Muscle of back (tissue), 13 donors: ENCODE results near the gene CFAP97D2. TPM values are rescaled to one million over a fixed set of nuclear protein-coding genes. Genes with fewer than 3 reads are reported as not detected.
"Not testable (repeated sequence)": the region's sequence is repeated elsewhere in the genome, so short reads cannot be mapped to it uniquely, and the experiment has no call there.

Experiments used
- DNase-seq, 3 donors: peaks; one replicate each; pipeline versions ENCODE4 v3.0.0 to v3.0.0-alpha.2; 2013
- long read RNA-seq, 9 donors: transcript quantifications; one replicate each; lab custom pipeline, GENCODE V29; 2026
- polyA plus RNA-seq, 10 donors: library from polyadenylated mRNA; unstranded; fragments of 120-200 nt; gene quantifications; one replicate each; pipeline ENCODE4 v1.2.1, GENCODE V29; 2013; ENCODE audit not compliant: insufficient read length in 10 of 10

Gene CFAP97D2
- not detected for polyA plus RNA-seq
- long read RNA-seq, donor 1, result 0 reads
- long read RNA-seq, donor 2, result 0 reads
- long read RNA-seq, donor 3, result 0 reads
- long read RNA-seq, donor 4, result 0 reads
- long read RNA-seq, donor 5, result 0 reads
- long read RNA-seq, donor 6, result 0 reads
- long read RNA-seq, donor 7, result 0 reads
- long read RNA-seq, donor 8, result 0 reads
- long read RNA-seq, donor 9, result 0 reads

DNA sequence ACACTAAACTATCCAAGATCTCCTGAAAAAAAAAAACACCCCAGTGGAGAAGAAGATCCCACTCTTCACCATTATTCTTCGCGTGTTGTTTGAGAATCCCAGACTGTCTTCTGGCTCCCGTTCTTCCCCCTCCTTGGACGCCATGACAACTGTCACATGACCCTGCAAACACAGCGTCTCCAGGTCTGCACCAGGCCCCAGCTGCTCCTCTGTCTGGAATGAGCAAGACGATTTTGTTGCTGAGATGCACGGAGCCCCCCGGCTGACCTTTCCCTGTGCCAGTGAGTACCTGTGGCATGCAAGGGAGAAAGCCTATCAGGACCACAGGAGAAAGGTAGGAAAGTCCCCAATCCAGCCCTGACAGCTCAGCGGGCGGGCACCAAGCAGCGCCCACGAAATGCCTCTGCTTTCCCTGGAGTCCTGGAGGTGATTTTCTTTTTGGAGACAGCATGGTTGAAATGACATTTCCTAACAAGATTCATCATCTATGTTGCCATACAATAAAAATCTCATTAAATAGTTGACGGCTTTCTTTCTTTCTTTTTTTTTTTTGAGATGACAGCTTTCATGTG is at the start of gene CFAP97D2:
TSS of gene CFAP97D2 (plus strand) at position 171 of the 572 bp plus-strand sequence. CDS start at position 245, 74 bp downstream.
- no peak for DNase-seq

DNA sequence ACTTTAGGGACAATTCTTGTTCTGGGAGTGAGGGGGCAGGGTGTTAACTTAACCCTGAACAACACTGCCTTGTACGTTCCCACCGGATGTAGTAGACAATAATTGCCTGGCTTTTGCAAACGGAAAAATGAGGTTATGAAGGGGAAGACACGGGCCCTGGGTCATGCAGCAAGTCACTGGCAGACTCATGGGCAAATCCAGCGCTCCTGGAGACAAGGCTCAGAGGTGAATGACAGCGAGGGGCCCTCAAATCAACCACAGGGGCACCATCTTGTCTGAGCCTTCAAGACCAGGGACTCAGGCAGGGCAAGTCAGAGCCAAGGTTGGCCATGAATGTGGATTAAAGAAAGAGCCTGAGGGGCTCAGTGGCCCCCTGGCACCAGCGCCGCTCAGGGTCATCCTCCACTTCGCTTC is 49.4 kb upstream of the CFAP97D2 start:
- no peak for DNase-seq

DNA sequence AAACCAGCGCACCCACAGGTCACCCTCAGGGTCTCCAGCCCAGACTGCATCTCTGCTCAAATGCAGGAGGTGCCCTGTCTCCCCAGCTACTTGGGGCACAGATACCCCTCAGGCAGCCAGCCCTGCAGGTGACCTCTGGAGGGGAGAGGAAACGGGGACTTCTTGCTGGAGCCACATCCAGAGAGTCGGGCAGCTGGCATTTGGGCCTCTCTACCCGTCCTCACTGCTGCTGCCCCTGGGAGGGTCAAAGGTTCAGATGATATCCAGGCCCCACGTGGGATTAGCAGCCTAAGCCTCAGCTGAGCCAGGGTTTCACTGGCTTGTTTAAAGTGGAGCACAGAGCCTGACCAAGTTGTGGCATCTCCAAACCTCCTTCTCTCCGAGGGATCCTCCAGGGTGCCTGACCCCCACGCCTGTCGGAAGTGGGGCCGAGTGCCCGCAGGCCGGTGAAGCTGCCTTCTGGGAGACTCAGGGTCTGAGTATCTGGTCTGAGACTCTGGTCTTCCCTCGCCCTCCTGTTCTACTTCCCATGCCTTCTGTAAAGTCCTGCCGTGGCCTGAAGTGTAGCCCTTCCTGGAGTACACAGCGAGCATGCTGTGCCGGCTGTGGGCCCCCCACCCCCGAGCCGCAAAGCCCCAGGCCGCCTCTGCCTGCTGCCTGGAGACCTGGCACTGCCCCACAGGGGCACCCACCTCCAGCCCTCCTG is 48.8 kb upstream of the CFAP97D2 start:
- DNase-seq, result no peak

DNA sequence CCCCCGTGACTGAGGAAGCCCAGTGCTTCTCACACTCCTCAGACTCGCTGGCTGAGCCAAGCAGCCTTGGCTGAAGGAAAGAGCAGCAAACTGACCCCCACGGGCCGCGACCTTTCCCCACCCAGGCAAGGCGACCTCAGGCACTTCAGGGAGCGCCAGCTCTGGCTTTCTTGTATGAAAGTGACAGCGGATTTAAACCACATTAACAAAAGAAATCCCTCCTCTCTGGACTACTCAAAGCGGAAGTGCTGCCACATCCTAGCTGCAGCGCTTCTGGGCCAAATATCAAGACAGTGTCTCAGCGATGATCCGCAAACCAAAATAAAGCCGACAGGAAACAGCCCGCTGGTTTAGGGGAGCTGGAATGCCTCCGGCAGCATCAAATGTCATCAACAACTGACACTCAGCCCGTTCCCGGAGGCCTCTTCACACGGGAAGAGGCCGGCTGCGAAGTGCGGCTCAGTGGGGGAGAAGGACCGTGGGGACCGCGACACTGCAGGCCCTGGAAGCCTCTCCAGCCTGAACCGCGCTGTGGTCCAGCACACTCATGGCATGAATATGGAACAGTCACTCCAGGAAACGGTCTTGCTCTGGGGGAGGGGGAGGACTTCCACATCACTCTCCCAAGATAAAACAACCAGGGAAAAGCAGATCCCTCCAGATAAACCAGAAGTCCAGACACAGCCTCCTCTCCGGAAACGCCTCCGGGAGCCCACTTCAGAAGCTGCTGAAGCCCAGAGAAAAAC is 48.0 kb upstream of the CFAP97D2 start:
- DNase-seq, result peak; percentile 64 to 89 (median 85)

DNA sequence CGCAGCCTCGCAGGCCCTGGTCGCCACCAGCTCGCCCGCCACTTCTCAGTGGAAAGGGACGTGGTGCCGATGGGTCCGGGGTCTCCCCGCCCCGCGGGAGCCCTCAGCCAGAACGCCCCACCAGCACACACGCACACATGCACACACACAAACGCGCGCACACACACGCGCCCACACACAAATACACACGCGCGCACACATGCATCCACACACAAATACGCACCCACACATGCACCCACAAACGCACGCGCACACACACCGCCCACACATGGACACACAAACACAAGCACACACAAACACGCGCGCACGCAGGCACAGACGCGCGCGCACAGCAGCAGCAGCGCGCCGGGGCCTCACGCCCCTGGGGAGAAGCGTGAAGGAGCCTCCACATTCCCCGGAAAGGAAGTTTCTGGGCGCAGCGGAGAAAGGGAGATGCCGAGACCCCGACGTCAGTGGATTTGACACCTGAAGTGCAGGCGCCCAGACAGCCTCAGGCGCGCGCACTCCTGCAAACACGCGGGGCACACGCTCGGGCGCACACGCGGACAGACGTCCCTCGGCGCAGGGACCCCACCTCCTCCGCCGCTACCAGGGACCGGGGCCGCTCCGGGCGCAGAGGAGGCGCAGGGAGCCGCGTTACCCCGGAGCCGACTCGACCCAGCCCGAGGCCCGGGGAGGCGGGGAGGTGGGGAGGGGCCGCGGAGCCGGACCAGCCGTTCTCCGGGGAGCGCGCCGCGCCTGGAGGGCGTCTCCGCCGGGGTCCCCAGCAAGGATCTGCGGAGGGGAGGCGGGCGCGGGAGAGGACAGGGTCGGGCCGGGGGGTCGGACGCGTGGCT is 47.3 kb upstream of the CFAP97D2 start:
- DNase-seq, result peak in 1 of 3 donors; percentile 86

DNA sequence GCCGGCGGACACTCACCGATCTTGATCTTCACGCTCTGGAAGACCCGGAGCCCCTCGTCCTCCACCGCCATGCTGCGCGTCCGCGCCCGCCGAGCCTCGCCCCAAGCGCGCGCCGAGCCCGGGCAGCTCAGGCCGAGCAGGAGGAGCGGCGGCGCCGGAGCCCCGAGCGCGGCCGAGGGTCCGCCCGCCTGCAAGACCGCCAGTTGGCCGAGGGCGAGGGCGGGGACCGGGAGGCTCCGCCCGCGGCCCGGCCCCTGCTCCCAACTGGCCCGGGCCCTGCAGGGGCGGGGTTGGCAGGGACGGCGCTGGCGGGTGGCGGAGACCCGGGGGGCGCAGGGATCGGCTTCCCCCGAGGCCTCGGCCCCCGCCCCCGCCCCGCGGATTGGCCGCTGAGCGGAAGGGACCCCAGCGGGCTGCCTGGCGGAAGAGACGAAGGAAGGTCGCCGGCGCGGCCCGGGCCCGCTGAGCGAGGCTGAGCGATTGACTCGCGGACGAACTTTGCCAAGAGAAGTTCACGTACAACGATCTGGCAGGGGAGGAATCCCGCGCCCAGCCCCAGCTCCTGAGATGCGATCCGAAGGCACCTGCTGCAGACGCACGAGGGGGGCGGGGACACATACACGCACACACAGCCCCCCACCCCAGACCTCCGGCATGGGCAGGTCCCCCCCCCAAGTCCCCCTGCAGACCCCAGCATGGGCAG is 46.5 kb upstream of the CFAP97D2 start, which contains the start of gene RASA3:
TSS of gene RASA3 (minus strand) at position 205 of the 703 bp plus-strand sequence. CDS start at position 71, 134 bp downstream.
- peak; percentile 82 to 94 (median 89) for DNase-seq

DNA sequence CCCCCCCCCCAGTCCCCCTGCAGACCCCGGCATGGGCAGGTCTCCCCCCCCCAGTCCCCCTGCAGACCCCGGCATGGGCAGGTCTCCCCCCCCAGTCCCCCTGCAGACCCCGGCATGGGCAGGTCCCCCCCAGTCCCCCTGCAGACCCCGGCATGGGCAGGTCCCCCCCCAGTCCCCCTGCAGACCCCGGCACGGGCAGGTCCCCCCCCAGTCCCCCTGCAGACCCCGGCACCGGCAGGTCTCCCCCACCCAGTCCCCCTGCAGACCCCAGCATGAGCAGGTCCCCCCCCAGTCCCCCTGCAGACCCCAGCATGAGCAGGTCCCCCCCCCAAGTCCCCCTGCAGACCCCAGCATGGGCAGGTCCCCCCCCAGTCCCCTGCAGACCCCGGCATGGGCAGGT is 45.9 kb upstream of the CFAP97D2 start:
- DNase-seq, result not testable (repeated sequence)

DNA sequence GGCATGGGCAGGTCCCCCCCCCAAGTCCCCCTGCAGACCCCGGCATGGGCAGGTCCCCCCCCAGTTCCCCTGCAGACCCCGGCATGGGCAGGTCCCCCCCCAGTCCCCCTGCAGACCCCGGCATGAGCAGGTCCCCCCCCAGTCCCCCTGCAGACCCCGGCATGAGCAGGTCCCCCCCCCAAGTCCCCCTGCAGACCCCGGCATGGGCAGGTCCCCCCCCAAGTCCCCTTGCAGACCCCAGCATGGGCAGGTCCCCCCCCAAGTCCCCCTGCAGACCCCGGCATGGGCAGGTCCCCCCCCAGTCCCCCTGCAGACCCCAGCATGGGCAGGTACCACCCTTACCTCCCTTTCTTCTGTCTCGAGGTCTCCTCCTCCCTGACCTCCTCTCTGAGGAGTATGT is 45.5 kb upstream of the CFAP97D2 start:
- not testable (repeated sequence) for DNase-seq

DNA sequence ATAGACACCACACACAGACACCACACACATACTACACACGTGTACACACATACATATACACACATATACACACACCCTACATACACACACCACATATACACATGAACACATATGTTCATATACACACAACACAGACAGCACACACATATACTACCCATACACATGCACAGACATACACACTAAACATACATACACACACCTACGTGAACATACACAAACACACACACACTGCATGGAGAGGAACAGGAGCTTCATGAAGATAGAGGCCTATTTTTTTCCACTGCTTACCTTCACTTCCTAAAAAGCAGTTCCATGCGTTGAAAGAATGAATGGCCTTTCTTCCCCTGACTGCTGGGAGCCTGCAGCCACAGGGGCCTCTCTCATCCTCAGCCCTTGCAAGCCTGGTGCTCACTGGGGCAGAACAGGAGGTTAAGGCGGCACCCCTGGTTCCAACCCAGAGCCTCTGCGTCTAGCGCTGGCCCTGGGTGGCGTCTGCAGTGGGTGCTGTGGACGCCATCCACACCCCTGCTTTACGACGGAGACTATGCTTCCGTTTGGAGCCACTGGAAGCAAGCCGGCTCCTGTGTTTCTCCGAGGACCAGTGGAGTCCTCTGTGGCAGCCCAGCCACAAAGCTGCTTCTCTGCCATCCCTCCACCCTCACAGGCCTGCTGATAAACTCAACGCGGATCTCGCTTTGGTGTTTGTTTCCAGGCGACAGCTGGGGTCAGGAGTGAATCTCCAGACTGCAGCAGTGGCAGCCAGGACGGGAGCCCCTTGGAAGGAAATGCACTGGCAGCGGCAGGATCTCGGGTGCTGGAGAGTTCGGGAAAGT is 44.7 kb upstream of the CFAP97D2 start:
- DNase-seq, result peak in 1 of 3 donors; percentile 36

DNA sequence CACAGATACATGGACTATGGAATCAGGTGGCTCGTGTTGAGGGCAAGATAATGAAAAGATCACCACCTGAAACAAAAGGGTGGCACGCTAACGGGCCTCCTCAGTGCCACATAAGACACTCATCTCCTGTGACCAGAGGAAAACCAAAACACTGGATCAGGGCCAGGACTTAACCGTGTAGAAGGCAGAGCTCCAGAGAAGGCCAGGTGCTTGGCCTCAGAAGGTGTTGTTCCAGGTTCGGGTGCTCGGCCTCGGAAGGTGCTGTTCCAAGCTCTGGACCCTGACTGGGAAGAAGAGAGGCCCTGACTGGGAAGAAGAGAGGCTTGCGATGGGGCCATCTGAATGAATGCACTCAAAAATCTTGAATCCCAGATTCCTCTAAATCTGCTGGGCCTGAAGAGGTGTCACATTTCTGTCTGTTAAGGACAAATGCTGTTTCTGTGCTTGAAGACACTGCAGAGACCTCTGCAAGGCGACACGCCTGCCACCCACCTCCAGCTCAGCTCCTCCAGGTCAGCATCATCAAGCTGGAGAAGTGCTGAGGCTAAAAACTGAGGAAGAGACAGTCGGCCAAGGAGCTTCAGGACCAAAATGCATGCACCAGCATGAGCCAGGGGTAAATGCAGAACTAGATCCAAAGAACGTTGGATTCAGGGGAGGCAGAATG is 44.0 kb upstream of the CFAP97D2 start:
- no peak for DNase-seq

DNA sequence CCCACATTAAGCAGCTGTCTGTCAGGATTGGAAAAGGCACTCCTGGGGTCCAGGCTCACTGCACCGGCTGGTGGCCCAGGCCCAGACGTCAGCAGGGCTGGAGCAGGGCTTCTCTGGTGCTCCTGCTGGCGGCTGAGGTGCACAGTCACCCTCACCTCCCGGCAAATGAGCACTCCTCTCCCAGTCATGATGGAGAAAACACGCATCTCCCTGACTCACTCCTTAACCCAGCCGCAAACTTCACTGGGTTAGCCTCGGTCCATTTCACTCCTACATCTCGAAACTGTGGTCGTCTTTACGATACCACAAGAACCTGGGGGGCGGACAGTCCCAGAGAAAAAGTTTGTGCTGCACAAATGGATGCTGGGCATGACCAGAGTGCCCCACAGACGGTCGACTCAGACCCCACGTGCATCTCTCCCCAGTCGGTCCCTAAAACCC is 43.3 kb upstream of the CFAP97D2 start:
- DNase-seq, result no peak

DNA sequence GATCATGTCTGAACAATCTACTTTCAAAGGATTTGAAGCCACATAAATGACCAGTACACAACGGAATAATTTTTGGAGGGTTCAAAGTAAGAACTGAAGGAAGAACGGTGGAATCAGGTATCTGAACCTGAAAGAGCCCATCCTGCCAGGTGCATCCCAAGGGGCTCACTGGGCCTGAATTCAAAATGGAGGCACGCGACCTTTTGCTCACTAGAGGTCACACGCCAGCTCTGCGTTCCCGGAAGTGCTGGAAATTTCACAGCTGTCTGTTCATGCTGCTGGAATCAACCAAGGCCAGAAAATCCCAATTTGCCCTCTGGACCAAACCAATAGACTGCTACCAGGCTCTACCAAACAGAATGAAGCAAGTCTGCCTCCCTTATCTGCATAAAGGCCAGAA is 42.5 kb upstream of the CFAP97D2 start:
- no peak for DNase-seq

DNA sequence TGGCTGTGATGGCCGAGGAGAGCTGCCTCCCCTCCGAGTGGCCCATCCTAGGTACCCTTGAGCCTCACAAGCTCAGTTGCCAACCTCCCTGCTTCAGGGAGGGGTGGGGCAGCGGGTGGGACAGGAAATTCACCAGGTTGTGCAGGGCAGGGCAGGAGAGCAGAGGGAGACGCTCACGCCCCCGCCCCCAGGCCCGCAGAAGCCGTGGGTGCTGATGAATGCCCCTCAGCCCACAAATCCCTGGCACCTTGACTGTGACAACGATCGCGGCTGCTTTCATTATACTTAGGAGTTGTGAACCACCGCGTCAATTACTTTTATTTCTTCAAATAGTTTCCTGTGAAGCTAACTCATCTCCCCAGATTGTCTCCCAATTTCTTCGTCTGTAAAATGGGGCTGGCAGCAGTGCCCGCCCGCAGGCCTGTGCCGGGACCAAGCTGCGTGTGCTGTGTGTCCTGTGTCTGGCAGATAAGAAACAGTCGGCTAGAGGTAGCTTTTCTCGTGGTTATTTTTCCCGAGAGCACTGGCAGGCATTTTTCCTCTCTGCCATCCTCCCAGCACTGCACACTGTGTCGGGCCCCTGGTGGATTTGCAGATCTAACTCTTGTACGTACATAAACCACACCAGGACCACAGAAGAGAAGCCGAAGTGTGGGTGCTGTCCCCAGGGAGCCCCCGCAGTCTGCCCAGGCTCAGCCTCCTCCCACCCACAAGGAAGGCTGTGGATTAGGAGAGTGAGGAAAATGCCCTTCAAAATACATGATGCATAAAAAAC is 38.7 kb upstream of the CFAP97D2 start:
- DNase-seq, result no peak

DNA sequence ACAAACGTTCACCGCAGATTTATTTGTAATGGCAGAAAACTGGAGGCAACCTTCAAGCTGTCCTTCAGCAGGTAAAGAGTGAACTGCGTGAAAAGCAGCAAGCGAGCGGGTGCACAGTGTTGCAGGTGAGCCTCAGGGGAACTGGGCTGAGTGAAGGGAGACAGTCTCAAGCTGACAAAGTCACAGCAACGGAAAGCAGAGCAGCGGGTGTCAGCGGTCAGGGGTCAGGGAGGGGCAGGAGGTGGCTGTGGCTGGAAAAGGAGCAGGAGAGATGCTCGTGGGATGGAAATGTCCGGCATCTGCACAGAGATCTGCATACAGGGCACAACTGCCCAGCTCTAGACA is 38.2 kb upstream of the CFAP97D2 start:
- no peak for DNase-seq

DNA sequence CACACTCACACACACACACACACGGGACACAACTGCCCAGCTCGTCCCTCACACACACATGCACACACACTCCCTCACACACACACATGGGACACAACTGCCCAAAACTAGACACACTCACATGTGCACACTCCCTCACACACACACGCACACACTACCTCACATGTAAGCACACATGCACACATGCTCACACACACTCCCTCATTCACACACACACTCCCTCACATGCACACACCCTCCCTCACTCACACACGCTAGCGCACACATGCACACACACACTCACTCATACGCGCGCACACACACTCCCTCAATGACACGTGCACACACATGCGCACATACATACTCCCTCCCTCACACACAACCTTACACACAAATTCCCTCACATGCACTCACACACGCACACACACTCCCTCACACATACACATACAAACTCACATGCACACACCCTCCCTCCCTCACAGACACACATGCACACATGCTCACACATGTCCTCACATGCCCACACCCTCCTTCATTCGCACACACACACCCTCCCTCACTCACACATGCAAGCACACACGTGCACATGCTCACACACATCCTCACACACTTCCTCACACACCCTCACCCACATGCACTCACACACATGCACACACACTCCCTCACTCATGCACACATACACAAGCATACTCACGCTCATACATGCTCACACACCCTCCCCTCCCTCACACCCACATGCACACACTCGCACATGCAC is 37.6 kb upstream of the CFAP97D2 start:
- no peak for DNase-seq

DNA sequence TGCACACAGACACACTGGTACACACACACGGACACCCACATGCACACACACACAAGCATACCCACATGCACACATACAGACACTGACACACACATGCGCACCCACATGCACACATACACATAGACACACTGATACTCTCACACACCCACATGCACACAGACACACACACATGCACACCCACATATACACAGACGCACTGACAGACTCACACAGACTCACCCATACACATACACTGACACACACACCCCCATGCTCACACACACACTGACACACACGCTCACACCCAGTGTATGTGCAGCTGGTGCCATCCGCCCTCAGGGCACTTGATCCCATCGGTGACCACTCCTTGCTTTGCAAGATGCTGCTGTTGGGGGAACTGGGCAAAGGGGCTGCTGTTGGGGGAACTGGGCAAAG is 36.9 kb upstream of the CFAP97D2 start:
- DNase-seq, result no peak

DNA sequence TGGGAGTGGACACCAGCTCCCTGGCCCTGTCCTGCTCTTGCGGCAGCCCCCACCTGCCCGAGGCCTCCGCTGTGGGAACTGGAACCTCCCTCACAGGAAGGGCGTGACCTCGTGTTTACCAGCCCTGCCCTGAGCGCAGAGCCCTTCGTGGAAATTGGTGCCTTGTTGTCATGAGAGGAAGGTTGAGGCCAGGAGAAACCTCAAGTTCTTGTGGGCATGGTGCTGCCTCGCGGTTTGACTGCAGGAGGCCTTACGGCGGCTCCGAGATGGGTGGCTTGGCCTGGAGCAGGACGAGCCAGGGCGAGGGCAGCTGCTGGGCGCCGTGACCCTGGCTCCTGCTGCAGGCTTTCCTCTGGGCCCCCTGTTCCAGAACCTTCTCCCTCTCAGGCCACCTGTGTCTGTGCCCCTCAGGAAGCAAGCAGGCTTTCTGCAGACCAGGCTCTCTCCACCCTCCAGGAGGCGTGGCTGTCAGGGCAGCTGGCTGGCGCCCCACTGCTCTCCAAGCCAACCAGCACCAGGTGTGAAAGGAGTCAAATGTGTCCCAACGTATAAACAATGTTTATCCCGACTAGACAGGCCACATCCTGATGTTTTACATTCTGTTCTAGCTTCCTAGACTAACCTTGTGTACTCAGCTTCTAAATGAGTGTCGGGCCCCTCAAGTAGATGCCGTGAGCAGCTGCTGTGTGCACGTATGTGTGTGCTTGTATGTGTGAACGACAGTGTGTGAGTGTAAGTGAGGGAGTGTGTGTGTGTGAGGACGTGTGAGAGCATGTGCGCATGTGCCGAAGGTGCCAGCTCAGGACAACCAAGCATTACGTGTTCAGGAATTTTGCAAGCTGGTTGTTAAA is 36.2 kb upstream of the CFAP97D2 start:
- peak in 1 of 3 donors; percentile 45 for DNase-seq
